ENCODE results near the gene CD244.
"Not testable (repeated sequence)": the region's sequence is repeated elsewhere in the genome, so short reads cannot be mapped to it uniquely, and the experiment has no call there.

GRCh38 chr1:160782988-160783765, 79.5 kb downstream of the CD244 start:
- TF ChIP-seq CTCF (conservative IDR thresholded peaks at IDR 0.05); EZH2 (IDR thresholded peaks at IDR 0.05; ENCODE audit: low read depth): not testable (repeated sequence)

Data from PC-9 (cell line).